ENCODE data around the gene OPN1LW. TPM values are rescaled to one million over a fixed set of nuclear protein-coding genes. Genes with fewer than 3 reads are reported as not detected.

Gene OPN1LW
- total RNA-seq, result not detected in 2 replicates

DNA sequence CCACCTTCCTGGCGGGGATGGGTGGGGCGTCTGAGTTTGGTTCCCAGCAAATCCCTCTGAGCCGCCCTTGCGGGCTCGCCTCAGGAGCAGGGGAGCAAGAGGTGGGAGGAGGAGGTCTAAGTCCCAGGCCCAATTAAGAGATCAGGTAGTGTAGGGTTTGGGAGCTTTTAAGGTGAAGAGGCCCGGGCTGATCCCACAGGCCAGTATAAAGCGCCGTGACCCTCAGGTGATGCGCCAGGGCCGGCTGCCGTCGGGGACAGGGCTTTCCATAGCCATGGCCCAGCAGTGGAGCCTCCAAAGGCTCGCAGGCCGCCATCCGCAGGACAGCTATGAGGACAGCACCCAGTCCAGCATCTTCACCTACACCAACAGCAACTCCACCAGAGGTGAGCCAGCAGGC lies at the start of gene OPN1LW:
Gene OPN1LW, plus strand, starts transcription at position 234 of the 400 bp plus-strand sequence. Its CDS starts 41 bp downstream, at position 275.

DNA sequence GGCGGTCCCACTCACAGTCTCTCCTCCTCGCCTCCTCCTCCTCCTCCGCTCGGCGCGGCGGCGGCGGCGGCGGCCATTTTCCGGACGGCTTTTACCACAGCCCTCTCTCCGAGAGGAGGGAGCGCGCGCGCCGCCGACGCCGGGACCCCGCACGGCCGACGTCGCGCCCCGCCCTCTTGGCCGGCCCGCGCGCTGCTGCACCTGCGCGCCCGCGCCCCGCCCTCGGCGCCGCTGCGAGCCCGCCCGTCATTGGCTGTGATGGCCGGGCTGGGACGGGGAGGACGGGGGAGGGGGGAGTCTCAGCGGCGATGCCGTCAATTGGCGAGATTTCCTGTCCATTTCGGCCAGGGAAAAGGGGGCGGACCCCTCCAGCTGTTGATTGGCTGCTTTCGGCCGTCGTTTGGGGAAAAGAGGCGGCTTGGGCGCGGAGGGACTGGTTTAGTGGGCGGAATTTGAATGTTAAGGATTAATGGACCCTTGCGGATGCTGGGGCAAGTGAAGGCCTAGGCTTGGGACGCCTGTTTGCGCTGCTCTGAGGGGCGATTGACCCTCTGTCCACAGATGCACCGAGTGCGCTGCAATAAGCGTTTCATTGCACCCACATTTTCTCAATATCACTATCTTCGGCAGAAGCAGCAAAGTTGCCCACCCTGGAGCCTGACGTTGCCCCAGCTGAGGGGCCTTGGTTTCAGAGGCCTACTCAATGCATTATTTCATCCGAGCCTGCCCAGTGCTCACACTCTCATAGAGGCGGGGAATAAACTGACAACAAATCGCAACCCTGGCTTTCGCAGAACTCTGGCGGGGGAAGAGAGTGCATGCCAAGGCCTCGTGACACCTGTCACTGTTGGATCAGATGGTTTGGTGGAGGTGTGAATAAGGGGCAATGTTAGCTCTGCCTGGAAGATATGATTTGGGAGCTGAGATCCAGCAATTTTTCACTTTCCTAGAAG lies 46.2 kb upstream of the OPN1LW start, which contains the start of gene MECP2:
Gene MECP2, minus strand, starts transcription at position 129 of the 953 bp plus-strand sequence.

DNA sequence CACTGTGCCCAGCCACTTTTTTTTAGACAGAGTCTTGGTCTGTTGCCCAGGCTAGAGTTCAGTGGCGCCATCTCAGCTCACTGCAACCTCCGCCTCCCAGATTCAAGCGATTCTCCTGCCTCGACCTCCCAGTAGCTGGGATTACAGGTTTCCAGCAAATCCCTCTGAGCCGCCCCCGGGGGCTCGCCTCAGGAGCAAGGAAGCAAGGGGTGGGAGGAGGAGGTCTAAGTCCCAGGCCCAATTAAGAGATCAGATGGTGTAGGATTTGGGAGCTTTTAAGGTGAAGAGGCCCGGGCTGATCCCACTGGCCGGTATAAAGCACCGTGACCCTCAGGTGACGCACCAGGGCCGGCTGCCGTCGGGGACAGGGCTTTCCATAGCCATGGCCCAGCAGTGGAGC lies 38.3 kb downstream of the OPN1LW start, which contains the start of gene OPN1MW:
Gene OPN1MW, plus strand, starts transcription at position 301 of the 400 bp plus-strand sequence. Its CDS starts 82 bp downstream, at position 383.

Other genes starting within 250 kb of the OPN1LW start
- gene AVPR2, start 239.6 kb upstream of the OPN1LW start, total RNA-seq, result not detected in 2 replicates
- 1.2 and 1.7 TPM in 2 replicates for gene ARHGAP4, start 218.0 kb upstream of the OPN1LW start, total RNA-seq
- gene NAA10, start 209.2 kb upstream of the OPN1LW start, total RNA-seq, result 46.7 and 47.6 TPM in 2 replicates
- 5.1 and 7.7 TPM in 2 replicates for gene RENBP, start 199.6 kb upstream of the OPN1LW start, total RNA-seq
- gene HCFC1, start 172.4 kb upstream of the OPN1LW start, total RNA-seq, result 21.5 and 26.9 TPM in 2 replicates
- 5.1 and 5.7 TPM in 2 replicates for gene TMEM187, start 171.5 kb upstream of the OPN1LW start, total RNA-seq
- gene IRAK1, start 124.3 kb upstream of the OPN1LW start, total RNA-seq, result 47.1 and 71.7 TPM in 2 replicates
- gene MECP2, start 46.5 kb upstream of the OPN1LW start, total RNA-seq, result 37.0 and 40.6 TPM in 2 replicates
- not detected in 2 replicates for gene OPN1MW, start 38.4 kb downstream of the OPN1LW start, total RNA-seq
- not detected in 2 replicates for gene OPN1MW2, start 75.5 kb downstream of the OPN1LW start, total RNA-seq
- gene OPN1MW3, start 113.3 kb downstream of the OPN1LW start, total RNA-seq, result not detected in 2 replicates
- gene TEX28, start 150.9 kb downstream of the OPN1LW start, total RNA-seq, result not detected in 2 replicates
- not detected in 2 replicates for gene TKTL1, start 151.6 kb downstream of the OPN1LW start, total RNA-seq
- 1,743 and 1,971 TPM in 2 replicates for gene FLNA, start 230.4 kb downstream of the OPN1LW start, total RNA-seq
- gene EMD, start 235.1 kb downstream of the OPN1LW start, total RNA-seq, result 34.8 and 40.5 TPM in 2 replicates

All from articular chondrocyte of knee joint (primary cell).